Vagina (tissue), 2 donors: Measurements from ENCODE around the gene SPDYE3.
"Not testable (repeated sequence)": the region's sequence is repeated elsewhere in the genome, so short reads cannot be mapped to it uniquely, and the experiment has no call there.

Experiments
- CTCF ChIP-seq, 3 experiments: fragments of 450-650 bp in 2 of 3; fragments of 200-600 bp in 1 of 3; sonication (generic) in 1 of 3; IDR thresholded peaks; one replicate each; pipeline ENCODE4 v1.5.1; 2017 to 2019; ENCODE audit warnings: antibody characterized with exemption in 3 of 3, mild to moderate bottlenecking in 2 of 3, moderate library complexity in 2 of 3
- POLR2A ChIP-seq, 2 donors: fragments of 450-650 bp; IDR thresholded peaks; one replicate each; pipeline ENCODE4 v1.6.1; 2017; ENCODE audit warnings: antibody characterized with exemption in 2 of 2, mild to moderate bottlenecking in 2 of 2, moderate library complexity in 2 of 2
- POLR2AphosphoS5 ChIP-seq, 2 donors: sonication (generic); formaldehyde crosslinking; IDR thresholded peaks; one replicate each; pipeline ENCODE4 v1.9.0; 2017; ENCODE audit warnings: antibody characterized with exemption in 2 of 2, mild to moderate bottlenecking in 2 of 2, low read depth in 1 of 2; ENCODE audit not compliant: insufficient read depth in 1 of 2

GRCh38 chr7:100292162-100292561, 15.3 kb upstream of the SPDYE3 start:
- not testable (repeated sequence) for TF ChIP-seq POLR2A (IDR thresholded peaks at IDR 0.05); CTCF (IDR thresholded peaks at IDR 0.05); POLR2AphosphoS5 (IDR thresholded peaks at IDR 0.05; ENCODE audit: insufficient read depth in 1 of 2, low read depth in 1 of 2)
